Measurements from ENCODE around the gene SLC36A4. TPM values are rescaled to one million over a fixed set of nuclear protein-coding genes. Genes with fewer than 3 reads are reported as not detected.

Gene SLC36A4
- total and polyA plus RNA-seq, 9 of the 15 experiments (the other 6 are each of a cell fraction or from before 2014, with no cell fraction given) = 1.4 to 8.0 (median 5.4) TPM

GRCh38 chr11:93155738-93156137, 42.1 kb downstream of the SLC36A4 start:
- Histone ChIP-seq H3K27me3 (ENCODE audit: control insufficient read depth in 2 of 2, insufficient read depth in 2 of 2, low read length in 2 of 2) (no peaks in the 10 kb centered on the region), H3K79me2 (ENCODE audit: control insufficient read depth, insufficient read depth, low read length) (no peaks in the 10 kb centered on the region), H4K20me1 (replicated peaks; ENCODE audit: control insufficient read depth, insufficient read depth, low read length) (no peaks in the 10 kb centered on the region), H3K4me1 (replicated peaks in 1 of 2; ENCODE audit: control insufficient read depth in 2 of 2, insufficient read depth in 2 of 2, low read length in 2 of 2) (no peaks in the 10 kb centered on the region), H3K27ac (ENCODE audit: extremely low read depth, low read depth, low read length) (no peak overlapping the region), H3K4me2 (ENCODE audit: insufficient read depth, low read length) (no peak overlapping the region), H3K36me3 (ENCODE audit: control insufficient read depth, insufficient read depth, low read length) (no peaks in the 10 kb centered on the region), H3K9ac (ENCODE audit: insufficient read depth in 1 of 2, low read depth in 2 of 2, low read length in 2 of 2) (no peak overlapping the region), H3K4me3 (no peak overlapping the region), H3K9me3 (replicated peaks; ENCODE audit: control insufficient read depth, insufficient read depth, low read depth, low read length) (no peaks in the 10 kb centered on the region), H3K9me1 (ENCODE audit: control insufficient read depth, insufficient read depth, low read length) (no peaks in the 10 kb centered on the region), H2AFZ (ENCODE audit: low read depth, low read length) (no peak overlapping the region)
- ChIA-PET POLR2A (no interaction called here), CTCF (ENCODE audit: low intra/inter-chr PET ratio) (no interaction called here)
- no TSS peak for BruUV-seq (replicated peaks)
- ATAC-seq = no peak
- no peak for FAIRE-seq
- TF ChIP-seq ZHX1 (conservative IDR thresholded peaks at IDR 0.05; ENCODE audit: low read length) (no peak), RBM25 (IDR thresholded peaks at IDR 0.05; ENCODE audit: low read depth, low read length, severe bottlenecking) (peak; percentile 39), EHMT2 (IDR thresholded peaks at IDR 0.05) (no peak), ZNF146 (CRISPR knock-in tag; IDR thresholded peaks at IDR 0.05; ENCODE audit: unreplicated experiment) (peak; percentile 72), ESRRB (CRISPR knock-in tag; IDR thresholded peaks at IDR 0.05; ENCODE audit: borderline replicate concordance) (no peak)
- intact Hi-C loops (cut with micrococcal nuclease) = no loop called here
- in situ Hi-C loops (cut with MboI) = no loop called here
- 38% methylated on average over 1 of the region's 3 CpGs for WGBS (ENCODE audit: insufficient coverage, low coverage, missing lambda C conversion rate)
- DNase-seq (ENCODE audit: extremely low read depth in 1 of 4, low spot score in 3 of 4) = no peak
